Tibial nerve (tissue), 4 donors: ENCODE data around the gene KPNA1. TPM values are rescaled to one million over a fixed set of nuclear protein-coding genes. Genes with fewer than 3 reads are reported as not detected.
"Not testable (repeated sequence)": the region's sequence is repeated elsewhere in the genome, so short reads cannot be mapped to it uniquely, and the experiment has no call there.

ENCODE experiments used
- DNase-seq, 2 donors: peaks; one replicate each; pipeline ENCODE4 v3.0.0-alpha.2; 2019; ENCODE audit warnings: low spot score in 2 of 2
- H3K27ac ChIP-seq, 4 donors: fragments of 200-600 bp; sonication (generic) in 3 of 4; one replicate each; pipeline ENCODE4 v1.5.1; 2017 to 2019; ENCODE audit warnings: mild to moderate bottlenecking in 1 of 4
- H3K27me3 ChIP-seq, 2 donors: fragments of 200-600 bp; sonication (generic) in 1 of 2; one replicate each; pipeline versions ENCODE4 v1.5.1 to v1.6.0; 2017 to 2019
- H3K36me3 ChIP-seq, 3 donors: fragments of 200-600 bp; sonication (generic); one replicate each; pipeline ENCODE4 v1.5.1; 2018 to 2019
- H3K4me1 ChIP-seq, 4 donors: fragments of 200-600 bp; sonication (generic) in 3 of 4; one replicate each; pipeline ENCODE4 v1.5.1; 2017 to 2019
- H3K4me3 ChIP-seq, 4 donors: fragments of 200-600 bp; sonication (generic) in 3 of 4; one replicate each; pipeline ENCODE4 v1.5.1; 2017 to 2019; ENCODE audit warnings: mild to moderate bottlenecking in 1 of 4, moderate library complexity in 1 of 4
- H3K9me3 ChIP-seq, 4 donors: fragments of 200-600 bp; sonication (generic) in 3 of 4; one replicate each; pipeline ENCODE4 v1.5.1; 2017 to 2019
- EP300 ChIP-seq, 2 donors: sonication (generic); formaldehyde crosslinking; IDR thresholded peaks; one replicate each; pipeline ENCODE4 v1.6.1; 2017; ENCODE audit warnings: antibody characterized with exemption in 2 of 2, mild to moderate bottlenecking in 1 of 2
- POLR2A ChIP-seq, 2 donors: fragments of 450-650 bp; IDR thresholded peaks; one replicate each; pipeline ENCODE4 v1.6.1; 2017; ENCODE audit warnings: antibody characterized with exemption in 2 of 2, mild to moderate bottlenecking in 2 of 2, moderate library complexity in 2 of 2
- WGBS, 2 donors: methylation state at CpG; one replicate each; pipeline ENCODE4 v1.1.5; 2018; 5-methylcytosine and 5-hydroxymethylcytosine counted together
- total RNA-seq, 4 donors: library from RNA; depleted of rRNA; stranded (reverse); fragments of >200 nt; gene quantifications; one replicate each; pipeline ENCODE4 v1.1.0, GENCODE V29; 2016
- TF ChIP-seq, protein P1 (sequence below), 5 experiments: fragments of 200-600 bp in 3 of 5; fragments of 450-650 bp in 2 of 5; sonication (generic) in 3 of 5; IDR thresholded peaks; one replicate each; pipeline ENCODE4 v1.5.1; 2016 to 2019; ENCODE audit warnings: antibody characterized with exemption in 5 of 5, mild to moderate bottlenecking in 3 of 5, moderate library complexity in 2 of 5

KPNA1 gene
- total RNA-seq, 4 donors from 2014 or later: 36.8 to 46.5 (median 41.8) TPM

- Histone ChIP-seq H3K27ac (no peak overlapping the region), H3K4me3 (no peak overlapping the region), H3K4me1 (peaks cover 0 to 4% (median 0%) of the 10 kb centered on the region in 4 donors), H3K9me3 (no peaks in the 10 kb centered on the region), H3K36me3 (peaks cover 0 to 72% (median 3%) of the 10 kb centered on the region in 3 donors), H3K27me3 (no peaks in the 10 kb centered on the region)
- DNase-seq: no peak
- TF ChIP-seq, protein P1, sequence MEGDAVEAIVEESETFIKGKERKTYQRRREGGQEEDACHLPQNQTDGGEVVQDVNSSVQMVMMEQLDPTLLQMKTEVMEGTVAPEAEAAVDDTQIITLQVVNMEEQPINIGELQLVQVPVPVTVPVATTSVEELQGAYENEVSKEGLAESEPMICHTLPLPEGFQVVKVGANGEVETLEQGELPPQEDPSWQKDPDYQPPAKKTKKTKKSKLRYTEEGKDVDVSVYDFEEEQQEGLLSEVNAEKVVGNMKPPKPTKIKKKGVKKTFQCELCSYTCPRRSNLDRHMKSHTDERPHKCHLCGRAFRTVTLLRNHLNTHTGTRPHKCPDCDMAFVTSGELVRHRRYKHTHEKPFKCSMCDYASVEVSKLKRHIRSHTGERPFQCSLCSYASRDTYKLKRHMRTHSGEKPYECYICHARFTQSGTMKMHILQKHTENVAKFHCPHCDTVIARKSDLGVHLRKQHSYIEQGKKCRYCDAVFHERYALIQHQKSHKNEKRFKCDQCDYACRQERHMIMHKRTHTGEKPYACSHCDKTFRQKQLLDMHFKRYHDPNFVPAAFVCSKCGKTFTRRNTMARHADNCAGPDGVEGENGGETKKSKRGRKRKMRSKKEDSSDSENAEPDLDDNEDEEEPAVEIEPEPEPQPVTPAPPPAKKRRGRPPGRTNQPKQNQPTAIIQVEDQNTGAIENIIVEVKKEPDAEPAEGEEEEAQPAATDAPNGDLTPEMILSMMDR (IDR thresholded peaks at IDR 0.05): no peak
- no peak for TF ChIP-seq EP300 (IDR thresholded peaks at IDR 0.05)
- no peak for TF ChIP-seq POLR2A (IDR thresholded peaks at IDR 0.05)
- 92 to 100% methylated on average over 2 of the region's 2 CpGs for WGBS, 2 donors
Observed at GRCh38 chr3:122457706-122458105, 57.0 kb downstream of the KPNA1 start.

DNA sequence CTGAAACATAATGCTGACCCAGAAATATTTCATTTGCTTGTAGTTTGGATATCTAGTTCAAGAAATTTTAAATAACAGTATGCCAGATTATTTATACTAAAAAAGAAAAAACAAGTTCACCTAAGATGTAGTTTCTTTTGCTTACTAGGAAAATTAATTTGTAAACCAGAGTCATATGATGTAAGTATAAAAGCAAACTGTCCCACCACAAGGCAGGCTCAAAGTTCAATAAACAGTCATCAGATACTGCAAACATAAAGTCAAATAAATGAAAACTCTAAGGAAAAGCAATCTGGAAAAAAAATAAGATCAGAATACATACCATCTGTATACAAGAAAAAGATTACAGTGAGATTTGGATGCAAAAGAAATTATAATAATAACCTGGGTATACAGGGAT, 58.7 kb downstream of the KPNA1 start:
- H3K36me3 ChIP-seq: peaks cover 3 to 72% (median 7%) of the 10 kb centered on the region in 3 donors

DNA sequence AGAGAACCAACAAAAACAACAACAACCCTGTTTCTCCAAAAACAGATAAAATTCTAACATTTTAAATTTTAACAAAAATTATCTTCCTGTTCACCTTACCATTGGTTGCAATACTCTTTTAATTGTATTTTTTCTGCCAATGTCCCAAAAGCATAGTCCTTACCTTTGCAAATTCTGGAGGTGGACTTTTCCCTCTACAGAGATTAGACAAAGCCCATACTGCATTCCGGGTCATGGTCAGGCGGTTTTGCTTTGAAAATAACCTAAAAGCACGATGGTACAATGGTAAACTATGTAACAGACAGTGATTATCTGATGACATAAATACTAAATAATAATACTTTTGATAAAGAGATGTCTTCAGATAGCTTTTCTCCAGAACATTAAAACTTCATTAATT, 63.4 kb downstream of the KPNA1 start:
- Histone ChIP-seq H3K27ac (no peak overlapping the region), H3K27me3 (no peaks in the 10 kb centered on the region), H3K36me3 (peaks cover 3 to 76% (median 16%) of the 10 kb centered on the region in 3 donors), H3K9me3 (no peaks in the 10 kb centered on the region), H3K4me1 (peaks cover 0 to 4% (median 0%) of the 10 kb centered on the region in 4 donors), H3K4me3 (no peak overlapping the region)
- no peak for TF ChIP-seq POLR2A (IDR thresholded peaks at IDR 0.05)
- TF ChIP-seq EP300 (IDR thresholded peaks at IDR 0.05): no peak
- TF ChIP-seq, protein P1 (IDR thresholded peaks at IDR 0.05): no peak
- no peak for DNase-seq
- WGBS, 2 donors: 65 to 76% methylated on average over 3 of the region's 3 CpGs

More for the DNA sequence above, 58.7 kb downstream of the KPNA1 start:
- Histone ChIP-seq H3K9me3 (no peaks in the 10 kb centered on the region), H3K4me1 (peaks cover 0 to 4% (median 2%) of the 10 kb centered on the region in 4 donors), H3K4me3 (no peak overlapping the region), H3K27ac (no peak overlapping the region), H3K27me3 (no peaks in the 10 kb centered on the region)
- no peak for DNase-seq
- TF ChIP-seq, protein P1 (IDR thresholded peaks at IDR 0.05): no peak

GRCh38 chr3:122448218-122448617, 66.5 kb downstream of the KPNA1 start:
- not testable (repeated sequence) for H3K4me3 ChIP-seq, H3K9me3 ChIP-seq, H3K27me3 ChIP-seq, H3K27ac ChIP-seq, H3K4me1 ChIP-seq, DNase-seq
- H3K36me3 ChIP-seq: peaks cover 3 to 97% (median 16%) of the 10 kb centered on the region in 3 donors
- 92 to 97% methylated on average over 6 of the region's 6 CpGs for WGBS, 2 donors

GRCh38 chr3:122444491-122444887, 70.2 kb downstream of the KPNA1 start:
- 96 to 97% methylated on average over 5 of the region's 5 CpGs for WGBS, 2 donors
- not testable (repeated sequence) for H3K4me3 ChIP-seq, H3K9me3 ChIP-seq, DNase-seq, H3K4me1 ChIP-seq, H3K27me3 ChIP-seq, H3K27ac ChIP-seq
- H3K36me3 ChIP-seq: peaks cover 0 to 89% (median 10%) of the 10 kb centered on the region in 3 donors

- WGBS, 2 donors: 94 to 97% methylated on average over 11 of the region's 11 CpGs
- not testable (repeated sequence) for H3K27ac ChIP-seq, DNase-seq, H3K4me1 ChIP-seq, H3K4me3 ChIP-seq, H3K9me3 ChIP-seq, H3K27me3 ChIP-seq
- peaks cover 0 to 89% (median 10%) of the 10 kb centered on the region in 3 donors for H3K36me3 ChIP-seq
Observed at GRCh38 chr3:122443762-122444490, 70.8 kb downstream of the KPNA1 start.
